Thyroid gland (tissue), 4 donors: ENCODE data around the gene TMEM212.

ENCODE experiments used
- POLR2A ChIP-seq, 2 donors: fragments of 450-650 bp; IDR thresholded peaks; one replicate each; pipeline ENCODE4 v1.6.1; 2017; ENCODE audit warnings: antibody characterized with exemption in 2 of 2, mild to moderate bottlenecking in 2 of 2, moderate library complexity in 1 of 2
- TF ChIP-seq, protein P1 (sequence below), 6 experiments: fragments of 200-600 bp in 3 of 6; fragments of 450-650 bp in 3 of 6; sonication (generic) in 3 of 6; IDR thresholded peaks; one replicate each; pipeline ENCODE4 v1.5.1; 2016 to 2019; ENCODE audit warnings: antibody characterized with exemption in 6 of 6, mild to moderate bottlenecking in 2 of 6, inconsistent platforms in 1 of 6, moderate library complexity in 1 of 6

DNA sequence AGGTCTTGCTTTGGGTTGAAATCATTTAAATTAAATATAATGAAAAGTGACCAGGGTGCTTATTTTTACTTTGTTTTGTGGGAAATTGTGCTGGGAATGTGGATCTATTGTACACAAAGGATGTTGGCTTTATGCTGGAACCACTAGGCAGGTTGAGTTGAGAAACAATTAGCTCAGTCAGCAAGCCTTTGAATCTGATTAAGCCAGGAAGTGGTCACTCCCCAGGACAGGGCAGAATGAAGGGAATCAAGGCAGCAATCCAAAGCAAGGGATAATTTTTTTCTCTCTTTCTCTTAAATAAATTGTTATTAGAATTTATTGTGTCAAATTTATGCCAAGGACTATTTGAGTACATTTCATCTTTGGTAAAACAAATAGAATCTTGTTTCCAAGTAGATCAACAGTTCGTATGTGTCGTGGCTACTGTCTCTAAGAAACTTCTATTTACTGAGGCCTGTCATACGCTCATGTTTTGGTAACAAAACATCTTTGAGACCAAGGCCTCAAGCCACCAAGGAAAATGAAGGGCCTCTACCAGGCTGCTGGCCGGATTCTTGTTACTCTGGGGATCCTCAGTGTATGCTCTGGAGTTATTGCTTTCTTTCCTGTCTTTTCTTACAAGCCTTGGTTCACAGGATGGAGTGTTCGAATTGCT lies at the start of gene TMEM212:
- TF ChIP-seq, protein P1, sequence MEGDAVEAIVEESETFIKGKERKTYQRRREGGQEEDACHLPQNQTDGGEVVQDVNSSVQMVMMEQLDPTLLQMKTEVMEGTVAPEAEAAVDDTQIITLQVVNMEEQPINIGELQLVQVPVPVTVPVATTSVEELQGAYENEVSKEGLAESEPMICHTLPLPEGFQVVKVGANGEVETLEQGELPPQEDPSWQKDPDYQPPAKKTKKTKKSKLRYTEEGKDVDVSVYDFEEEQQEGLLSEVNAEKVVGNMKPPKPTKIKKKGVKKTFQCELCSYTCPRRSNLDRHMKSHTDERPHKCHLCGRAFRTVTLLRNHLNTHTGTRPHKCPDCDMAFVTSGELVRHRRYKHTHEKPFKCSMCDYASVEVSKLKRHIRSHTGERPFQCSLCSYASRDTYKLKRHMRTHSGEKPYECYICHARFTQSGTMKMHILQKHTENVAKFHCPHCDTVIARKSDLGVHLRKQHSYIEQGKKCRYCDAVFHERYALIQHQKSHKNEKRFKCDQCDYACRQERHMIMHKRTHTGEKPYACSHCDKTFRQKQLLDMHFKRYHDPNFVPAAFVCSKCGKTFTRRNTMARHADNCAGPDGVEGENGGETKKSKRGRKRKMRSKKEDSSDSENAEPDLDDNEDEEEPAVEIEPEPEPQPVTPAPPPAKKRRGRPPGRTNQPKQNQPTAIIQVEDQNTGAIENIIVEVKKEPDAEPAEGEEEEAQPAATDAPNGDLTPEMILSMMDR (IDR thresholded peaks at IDR 0.05), result no peak
- no peak for TF ChIP-seq POLR2A (IDR thresholded peaks at IDR 0.05)
